Activated CD4-positive, alpha-beta T cell treated with anti-CD3 and anti-CD28 coated beads, Interleukin-2, amount 10 ng/mL, durations not matched to agents 7 days and 5 days (primary cell): ENCODE data around the gene CLDN5. TPM values are rescaled to one million over a fixed set of nuclear protein-coding genes. Genes with fewer than 3 reads are reported as not detected.

Experiments
- CTCF ChIA-PET: fragments of 350-600 bp; sonication (Branson Sonifier 250); formaldehyde crosslinking; loops from one replicate; lab custom pipeline; 2021; ENCODE audit warnings: antibody characterized with exemption; lab: Charles Lee
- POLR2A ChIA-PET: fragments of 350-600 bp; sonication (Branson Sonifier 250); formaldehyde crosslinking; loops from one replicate; lab custom pipeline; 2021; ENCODE audit warnings: antibody characterized with exemption; lab: Charles Lee
- DNase-seq: peaks from one replicate; pipeline ENCODE4 v3.0.0-alpha.2; 2020
- H3K27ac Mint-ChIP-seq: one replicate; pipeline ENCODE4 v1.8.0; 2021; ENCODE audit warnings: mild to moderate bottlenecking, moderate library complexity, mixed read lengths
- H3K27me3 Mint-ChIP-seq: one replicate; pipeline ENCODE4 v1.8.0; 2021; ENCODE audit warnings: mixed read lengths
- H3K36me3 Mint-ChIP-seq: one replicate; pipeline ENCODE4 v1.8.0; 2021; ENCODE audit warnings: low read depth, mixed read lengths
- H3K4me1 Mint-ChIP-seq: one replicate; pipeline ENCODE4 v1.8.0; 2021; ENCODE audit warnings: mixed read lengths
- H3K4me3 Mint-ChIP-seq: one replicate; pipeline ENCODE4 v1.8.0; 2021; ENCODE audit warnings: mild to moderate bottlenecking, moderate library complexity, mixed read lengths
- H3K9me3 Mint-ChIP-seq: one replicate; pipeline ENCODE4 v1.8.0; 2021; ENCODE audit warnings: mixed read lengths
- total RNA-seq, 2 experiments: library from RNA; stranded (reverse); gene quantifications; one replicate each; pipeline ENCODE4 v1.2.3, GENCODE V29; 2021

CLDN5 gene
- total RNA-seq, 2 experiments from 2014 or later: 0.25 to 0.40 TPM

DNA sequence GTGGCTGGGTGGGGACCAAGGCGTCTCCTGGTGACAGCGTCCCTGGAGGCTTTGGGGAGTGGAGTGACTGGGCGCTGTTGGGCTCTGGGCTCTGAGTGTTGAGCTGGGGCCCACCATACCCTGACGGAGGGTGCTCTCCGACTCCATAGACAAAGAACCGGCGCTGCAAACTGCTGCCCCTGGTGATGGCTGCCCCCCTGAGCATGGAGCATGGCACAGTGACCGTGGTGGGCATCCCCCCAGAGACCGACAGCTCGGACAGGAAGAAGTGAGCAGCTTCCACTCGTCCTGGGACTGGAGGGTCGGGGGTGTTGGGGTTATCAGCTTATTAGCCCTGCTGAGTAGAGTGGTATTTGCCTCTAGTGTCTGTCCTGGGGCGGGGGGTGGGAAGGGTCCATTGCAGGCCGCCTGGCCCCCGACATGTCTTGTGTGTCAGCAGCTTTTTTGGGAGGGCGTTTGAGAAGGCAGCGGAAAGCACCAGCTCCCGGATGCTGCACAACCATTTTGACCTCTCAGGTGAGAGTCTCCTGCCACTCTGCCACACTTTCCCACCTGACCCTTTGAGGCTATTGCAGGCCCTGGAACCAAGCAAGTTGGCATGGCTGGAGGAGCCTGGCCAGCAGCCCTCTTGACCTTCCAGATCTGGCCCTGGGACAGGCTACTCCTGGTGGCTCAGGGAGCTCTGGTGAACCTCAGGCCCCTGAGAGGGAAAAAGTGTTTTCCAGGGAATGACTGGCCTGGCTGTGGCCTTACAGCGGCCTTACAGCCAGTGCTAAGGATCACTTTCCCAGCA lies 7.6 kb downstream of the CLDN5 start:
- Mint-ChIP-seq H3K27ac (no peak overlapping the region), H3K4me1 (peaks cover 5% of the 10 kb centered on the region), H3K27me3 (no peaks in the 10 kb centered on the region), H3K9me3 (no peaks in the 10 kb centered on the region), H3K4me3 (no peak overlapping the region), H3K36me3 (peaks cover 39% of the 10 kb centered on the region)
- DNase-seq: no peak
- ChIA-PET CTCF (no interaction called here), POLR2A (no interaction called here)

- CTCF ChIA-PET: interaction anchor here (1.5 kb wide), 1 partner anchor 13 kb away, joined by 3 read pairs; no protein-coding TSS in a partner anchor
- POLR2A ChIA-PET: no interaction called here
- Mint-ChIP-seq H3K27ac (no peak overlapping the region), H3K27me3 (no peaks in the 10 kb centered on the region), H3K4me1 (peaks cover 5% of the 10 kb centered on the region), H3K36me3 (peaks cover 47% of the 10 kb centered on the region), H3K4me3 (no peak overlapping the region), H3K9me3 (no peaks in the 10 kb centered on the region)
- no peak for DNase-seq
These were observed 8.4 kb downstream of the CLDN5 start for GRCh38 chr22:19515654-19516377.

GRCh38 chr22:19514831-19515565 lies 9.2 kb downstream of the CLDN5 start:
- DNase-seq: no peak
- H3K4me1 Mint-ChIP-seq: peaks cover 5% of the 10 kb centered on the region
- H3K27me3 Mint-ChIP-seq: no peaks in the 10 kb centered on the region
- no peak overlapping the region for H3K4me3 Mint-ChIP-seq
- H3K27ac Mint-ChIP-seq: peak overlapping the region; percentile 60
- ChIA-PET CTCF (interaction anchor here (1.5 kb wide), 1 partner anchor 12 kb away, joined by 3 read pairs; no protein-coding TSS in a partner anchor), POLR2A (no interaction called here)
- H3K9me3 Mint-ChIP-seq: no peaks in the 10 kb centered on the region
- H3K36me3 Mint-ChIP-seq: peaks cover 46% of the 10 kb centered on the region

DNA sequence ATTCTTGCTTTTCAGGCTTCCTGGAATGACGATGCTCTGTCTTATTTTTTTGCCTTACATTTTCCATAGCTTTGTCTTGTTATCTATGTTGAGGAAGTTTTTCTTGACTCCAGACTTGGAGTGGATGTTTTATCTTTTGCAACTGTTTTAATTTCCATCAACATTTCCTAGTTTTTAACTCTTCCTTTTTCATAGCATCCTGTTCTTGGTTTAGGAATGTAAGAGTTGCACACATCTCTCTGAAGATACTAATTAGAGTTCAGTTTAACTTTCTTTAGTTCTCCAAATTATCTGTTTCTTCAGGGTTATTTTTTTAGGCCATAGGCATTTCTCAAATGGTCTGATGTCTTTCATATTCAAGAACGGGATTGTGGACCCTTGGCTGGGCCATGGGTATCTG lies 10.4 kb downstream of the CLDN5 start:
- Mint-ChIP-seq H3K27ac (no peak overlapping the region), H3K36me3 (peaks cover 54% of the 10 kb centered on the region)
- POLR2A ChIA-PET: no interaction called here

GRCh38 chr22:19510919-19511341 lies 13.3 kb downstream of the CLDN5 start:
- Mint-ChIP-seq H3K27ac (no peak overlapping the region), H3K4me1 (peaks cover 11% of the 10 kb centered on the region), H3K9me3 (no peaks in the 10 kb centered on the region), H3K36me3 (peaks cover 70% of the 10 kb centered on the region), H3K27me3 (no peaks in the 10 kb centered on the region), H3K4me3 (no peak overlapping the region)
- no peak for DNase-seq
- ChIA-PET POLR2A (no interaction called here), CTCF (interaction anchor here (0.6 kb wide), 1 partner anchor 11 kb away, joined by 3 read pairs; no protein-coding TSS in a partner anchor)

More for the DNA sequence above, 10.4 kb downstream of the CLDN5 start:
- H3K9me3 Mint-ChIP-seq: no peaks in the 10 kb centered on the region
- no peaks in the 10 kb centered on the region for H3K27me3 Mint-ChIP-seq
- peaks cover 5% of the 10 kb centered on the region for H3K4me1 Mint-ChIP-seq
- CTCF ChIA-PET: no interaction called here
- no peak for DNase-seq
- H3K4me3 Mint-ChIP-seq: no peak overlapping the region

GRCh38 chr22:19509923-19510322 lies 14.3 kb downstream of the CLDN5 start:
- POLR2A ChIA-PET: no interaction called here
- no peak overlapping the region for H3K4me3 Mint-ChIP-seq
- CTCF ChIA-PET: no interaction called here

GRCh38 chr22:19509191-19509590 lies 15.0 kb downstream of the CLDN5 start:
- no peak for DNase-seq

More at GRCh38 chr22:19509923-19510322, 14.3 kb downstream of the CLDN5 start:
- H3K9me3 Mint-ChIP-seq: no peaks in the 10 kb centered on the region
- peak overlapping the region; percentile 55 for H3K27ac Mint-ChIP-seq
- H3K4me1 Mint-ChIP-seq: peaks cover 21% of the 10 kb centered on the region
- DNase-seq: no peak
- no peaks in the 10 kb centered on the region for H3K27me3 Mint-ChIP-seq
- H3K36me3 Mint-ChIP-seq: peaks cover 72% of the 10 kb centered on the region

DNA sequence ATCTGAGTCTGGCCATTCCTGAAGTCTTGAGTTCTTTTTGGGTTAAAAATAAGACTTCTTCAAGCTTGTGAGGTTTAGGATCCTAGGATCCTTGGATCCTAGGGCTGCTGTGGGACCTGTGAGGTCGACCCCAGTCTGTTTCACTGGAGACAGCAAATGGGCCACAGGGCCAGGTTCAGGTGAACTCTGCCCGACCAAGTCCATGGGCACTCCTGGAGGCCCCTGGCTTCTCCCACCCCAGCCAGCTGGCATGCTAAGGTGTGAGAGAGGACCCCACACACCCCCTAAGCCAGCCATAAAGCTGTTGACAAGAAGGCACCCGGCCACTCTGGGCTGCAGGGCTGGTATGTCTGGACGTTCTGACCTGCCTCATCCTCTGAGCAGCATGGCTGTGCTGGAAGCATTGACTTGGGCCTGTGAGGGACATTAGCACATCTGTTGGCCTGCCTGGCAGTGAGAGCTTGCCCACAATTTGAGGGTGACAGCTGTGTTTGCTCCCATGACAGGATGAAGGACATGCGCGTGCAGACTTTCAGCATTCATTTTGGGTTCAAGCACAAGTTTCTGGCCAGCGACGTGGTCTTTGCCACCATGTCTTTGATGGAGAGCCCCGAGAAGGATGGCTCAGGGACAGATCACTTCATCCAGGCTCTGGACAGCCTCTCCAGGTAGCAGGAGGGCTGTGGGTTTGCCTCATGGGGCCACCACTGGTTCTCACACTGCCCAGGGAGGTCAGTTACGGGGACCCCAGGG lies 16.0 kb downstream of the CLDN5 start:
- peaks cover 31% of the 10 kb centered on the region for H3K4me1 Mint-ChIP-seq
- no peaks in the 10 kb centered on the region for H3K27me3 Mint-ChIP-seq
- H3K9me3 Mint-ChIP-seq: no peaks in the 10 kb centered on the region
- ChIA-PET POLR2A (no interaction called here), CTCF (interaction anchor here (1.1 kb wide), 1 partner anchor 10 kb away, joined by 3 read pairs; no protein-coding TSS in a partner anchor)
- no peak overlapping the region for H3K4me3 Mint-ChIP-seq
- H3K27ac Mint-ChIP-seq: peak overlapping the region; percentile 3
- no peak for DNase-seq
- peaks cover 61% of the 10 kb centered on the region for H3K36me3 Mint-ChIP-seq

More at GRCh38 chr22:19509191-19509590, 15.0 kb downstream of the CLDN5 start:
- Mint-ChIP-seq H3K4me3 (no peak overlapping the region), H3K9me3 (no peaks in the 10 kb centered on the region), H3K4me1 (peaks cover 23% of the 10 kb centered on the region), H3K36me3 (peaks cover 67% of the 10 kb centered on the region), H3K27me3 (no peaks in the 10 kb centered on the region), H3K27ac (no peak overlapping the region)
- ChIA-PET CTCF (no interaction called here), POLR2A (no interaction called here)

DNA sequence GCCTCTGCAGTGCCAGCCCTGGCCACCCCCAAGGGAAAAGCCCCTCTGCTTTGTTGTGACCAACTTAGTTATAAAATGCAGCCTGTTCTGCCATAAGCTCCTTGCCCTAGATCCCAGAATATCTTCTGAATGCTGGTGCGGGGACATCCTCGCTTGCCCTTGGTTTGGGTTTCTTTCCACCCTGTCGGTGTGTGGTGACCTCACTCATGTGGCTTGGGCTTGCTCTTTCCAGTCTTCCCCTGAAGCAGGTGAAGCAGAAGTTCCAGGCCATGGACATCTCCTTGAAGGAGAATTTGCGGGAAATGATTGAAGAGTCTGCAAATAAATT lies 16.7 kb downstream of the CLDN5 start:
- H3K36me3 Mint-ChIP-seq: peaks cover 58% of the 10 kb centered on the region
- no peak for DNase-seq
- H3K9me3 Mint-ChIP-seq: no peaks in the 10 kb centered on the region
- peaks cover 32% of the 10 kb centered on the region for H3K4me1 Mint-ChIP-seq
- ChIA-PET CTCF (interaction anchor here (1.1 to 1.5 kb wide), 2 partner anchors 11 to 122 kb away, joined by 3 to 4 read pairs; no protein-coding TSS in a partner anchor), POLR2A (no interaction called here)
- H3K4me3 Mint-ChIP-seq: no peak overlapping the region
- H3K27me3 Mint-ChIP-seq: no peaks in the 10 kb centered on the region
- no peak overlapping the region for H3K27ac Mint-ChIP-seq

GRCh38 chr22:19506212-19506611 lies 18.0 kb downstream of the CLDN5 start:
- Mint-ChIP-seq H3K4me3 (no peak overlapping the region), H3K9me3 (no peaks in the 10 kb centered on the region), H3K36me3 (peaks cover 46% of the 10 kb centered on the region), H3K27ac (peak overlapping the region; percentile 82), H3K27me3 (no peaks in the 10 kb centered on the region), H3K4me1 (peaks cover 32% of the 10 kb centered on the region)
- ChIA-PET POLR2A (no interaction called here), CTCF (interaction anchor here (1.5 kb wide), 1 partner anchor 123 kb away, joined by 4 read pairs; no protein-coding TSS in a partner anchor)
- no peak for DNase-seq

- Mint-ChIP-seq H3K4me1 (peaks cover 32% of the 10 kb centered on the region), H3K36me3 (peaks cover 41% of the 10 kb centered on the region), H3K9me3 (no peaks in the 10 kb centered on the region), H3K4me3 (peak overlapping the region; percentile 6), H3K27ac (peak overlapping the region; percentile 82), H3K27me3 (no peaks in the 10 kb centered on the region)
- ChIA-PET CTCF (interaction anchor here (1.5 kb wide), 1 partner anchor 124 kb away, joined by 4 read pairs; no protein-coding TSS in a partner anchor), POLR2A (no interaction called here)
- DNase-seq: no peak
These were observed 18.5 kb downstream of the CLDN5 start for GRCh38 chr22:19505735-19506126.
